ENCODE results near the gene ACOX3.

Gene ACOX3

GRCh38 chr4:8321771-8322170 is 118.8 kb downstream of the ACOX3 start:
- TF ChIP-seq ZSCAN4 (tag by site-specific recombination; IDR thresholded peaks at IDR 0.05): no peak
- TF ChIP-seq ZNF398 (tag by site-specific recombination; IDR thresholded peaks at IDR 0.05): no peak
- no peak for TF ChIP-seq ZNF18 (tag by site-specific recombination; IDR thresholded peaks at IDR 0.05)
- TF ChIP-seq MZF1 (tag by site-specific recombination; IDR thresholded peaks at IDR 0.05; ENCODE audit: borderline replicate concordance): no peak
- TF ChIP-seq ZNF362 (tag by site-specific recombination; IDR thresholded peaks at IDR 0.05): no peak
- TF ChIP-seq KLF1 (tag by site-specific recombination; IDR thresholded peaks at IDR 0.05): no peak
- no peak for TF ChIP-seq CTCF (tag by site-specific recombination; IDR thresholded peaks at IDR 0.05)
- no peak for TF ChIP-seq GLI4 (tag by site-specific recombination; IDR thresholded peaks at IDR 0.05)
- TF ChIP-seq ZNF658 (tag by site-specific recombination; IDR thresholded peaks at IDR 0.05): no peak
- no peak for TF ChIP-seq ZNF626 (tag by site-specific recombination; IDR thresholded peaks at IDR 0.05)
- no peak for TF ChIP-seq ZNF366 (tag by site-specific recombination; conservative IDR thresholded peaks at IDR 0.05)
- no peak for TF ChIP-seq ZNF140 (tag by site-specific recombination; IDR thresholded peaks at IDR 0.05)
- TF ChIP-seq ZNF549 (tag by site-specific recombination; IDR thresholded peaks at IDR 0.05): no peak
- no peak for TF ChIP-seq AEBP2 (tag by site-specific recombination; IDR thresholded peaks at IDR 0.05; ENCODE audit: borderline replicate concordance)
- POLR2A ChIA-PET: no interaction called here
- CTCF ChIA-PET: no interaction called here

GRCh38 chr4:8321220-8321619 is 119.3 kb downstream of the ACOX3 start:
- no peak overlapping the region for H3K4me3 ChIP-seq (ENCODE audit: low read depth, low read length)
- no peaks in the 10 kb centered on the region for H3K9me3 ChIP-seq (ENCODE audit: control insufficient read depth, insufficient read depth, low read depth, low read length)
- H3K36me3 ChIP-seq (ENCODE audit: control insufficient read depth in 2 of 2, insufficient read depth in 1 of 2, low read length in 2 of 2): no peaks in the 10 kb centered on the region
- ChIA-PET CTCF (no interaction called here), POLR2A (no interaction called here)
- no peaks in the 10 kb centered on the region for H3K4me1 ChIP-seq (ENCODE audit: control insufficient read depth, insufficient read depth, low read length)
- no peak overlapping the region for H3K27ac ChIP-seq (ENCODE audit: extremely low read depth, low read depth, low read length)
- TF ChIP-seq GLI2 (tag by site-specific recombination; IDR thresholded peaks at IDR 0.05; ENCODE audit: borderline replicate concordance, low read depth) (no peak), SALL2 (tag by site-specific recombination; IDR thresholded peaks at IDR 0.05; ENCODE audit: borderline replicate concordance) (0 out of 2 replicates have a peak, but pooled peaks have one; percentile 12), ZNF416 (tag by site-specific recombination; IDR thresholded peaks at IDR 0.05) (no peak), BCL6B (tag by site-specific recombination; IDR thresholded peaks at IDR 0.05) (no peak), RBAK (tag by site-specific recombination; IDR thresholded peaks at IDR 0.05) (no peak), ZNF473 (tag by site-specific recombination; IDR thresholded peaks at IDR 0.05) (0 out of 2 replicates have a peak, but pooled peaks have one; percentile 39), ZNF513 (tag by site-specific recombination; IDR thresholded peaks at IDR 0.05) (peak; percentile 96), ZNF10 (tag by site-specific recombination; IDR thresholded peaks at IDR 0.05) (no peak), ZFP41 (tag by site-specific recombination; IDR thresholded peaks at IDR 0.05; ENCODE audit: borderline replicate concordance) (no peak)

More at GRCh38 chr4:8321771-8322170, 118.8 kb downstream of the ACOX3 start:
- no peak overlapping the region for H3K27ac ChIP-seq (ENCODE audit: extremely low read depth, low read depth, low read length)
- no peaks in the 10 kb centered on the region for H3K4me1 ChIP-seq (ENCODE audit: control insufficient read depth, insufficient read depth, low read length)
- no peak overlapping the region for H3K4me3 ChIP-seq (ENCODE audit: low read depth, low read length)
- H3K9me3 ChIP-seq (ENCODE audit: control insufficient read depth, insufficient read depth, low read depth, low read length): no peaks in the 10 kb centered on the region
- H3K36me3 ChIP-seq (ENCODE audit: control insufficient read depth in 2 of 2, insufficient read depth in 1 of 2, low read length in 2 of 2): no peaks in the 10 kb centered on the region
